Cardiac septum (tissue), 1 donor: ENCODE data around the gene TULP3. TPM values are rescaled to one million over a fixed set of nuclear protein-coding genes. Genes with fewer than 3 reads are reported as not detected.

Experiments used
- total RNA-seq: library from RNA; stranded (reverse); fragmentation: NEBNext Ultra II Directional; extraction: Animal tissue kit (Norgen Biotek cat#: 25700); gene quantifications from one replicate; pipeline ENCODE4 v1.2.1, GENCODE V29; 2021
- donor health status: DM: no; HTN: no; CAD: no.

Gene TULP3
- total RNA-seq, 1 donor from 2014 or later: 6.2 TPM

Other genes with a start within 250 kb of the TULP3 start
- 36.5 TPM for gene FKBP4, start 95.9 kb upstream of the TULP3 start, total RNA-seq
- 13.9 TPM for gene ITFG2, start 78.2 kb upstream of the TULP3 start, total RNA-seq
- gene NRIP2, start 55.9 kb upstream of the TULP3 start, total RNA-seq: 2.9 TPM
- gene TEX52, start 33.9 kb upstream of the TULP3 start, total RNA-seq: not detected
- gene FOXM1, start 13.7 kb upstream of the TULP3 start, total RNA-seq: 0.24 TPM
- gene RHNO1, start 13.7 kb upstream of the TULP3 start, total RNA-seq: 8.3 TPM
- 23.9 TPM for gene TEAD4, start 68.5 kb downstream of the TULP3 start, total RNA-seq
- gene TSPAN9, start 186.5 kb downstream of the TULP3 start, total RNA-seq: 299 TPM